Measurements from ENCODE around the gene CCDC12.

The CCDC12 gene

DNA sequence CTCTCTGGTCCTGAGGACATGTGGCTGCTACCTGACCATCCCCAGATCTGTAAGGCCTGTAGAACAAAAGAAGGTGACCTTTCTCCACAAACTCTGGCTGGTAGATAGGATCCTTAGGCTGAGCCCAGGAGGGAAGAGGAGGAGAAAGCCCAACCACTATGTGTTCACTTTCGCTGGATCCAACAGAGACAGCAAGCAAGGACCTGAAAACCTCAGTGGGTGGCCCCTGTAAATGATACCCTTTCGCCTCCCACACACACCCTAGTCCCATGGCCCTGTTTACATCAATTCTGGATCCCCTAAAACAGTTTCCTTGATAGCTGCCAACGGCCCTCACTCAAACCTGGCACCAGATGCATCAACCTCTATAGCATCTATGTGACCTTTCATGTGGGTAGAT lies 22.4 kb downstream of the CCDC12 start:
- no peak for DNase-seq

DNA sequence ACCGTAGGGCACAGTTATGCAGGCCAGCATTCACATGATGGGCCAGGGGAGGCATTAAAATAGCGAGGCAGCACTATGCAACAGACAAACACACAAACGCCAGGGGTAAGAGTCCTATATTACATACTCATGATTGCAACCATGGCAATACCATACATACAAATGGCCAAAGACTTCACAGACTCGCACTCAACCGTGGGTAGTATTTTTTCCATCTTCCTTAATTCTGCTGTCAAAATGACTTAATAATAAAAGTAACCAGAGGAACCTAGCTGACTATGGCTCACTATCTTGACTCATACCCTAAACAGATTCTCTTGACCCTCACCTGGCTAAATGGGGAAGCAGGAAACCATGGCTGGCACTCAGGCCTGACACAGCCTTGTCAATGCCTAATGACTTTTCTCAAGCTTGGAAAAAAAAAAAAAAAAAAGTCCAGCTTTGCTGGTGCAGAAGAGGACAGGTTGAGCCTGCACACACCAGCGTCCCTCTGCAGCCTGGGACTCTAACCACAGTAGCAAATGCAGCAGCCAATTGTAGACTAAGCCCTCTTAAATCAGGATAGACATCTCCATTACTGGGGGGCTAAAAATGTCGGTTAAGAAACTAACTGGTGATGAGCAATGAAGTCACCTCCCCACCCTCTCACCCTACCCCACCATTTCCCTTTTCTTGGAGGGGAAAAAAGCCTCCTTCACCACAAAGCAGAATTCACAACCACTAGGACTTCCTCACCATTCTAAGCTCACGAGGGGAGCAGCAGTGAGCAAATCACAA lies 23.1 kb downstream of the CCDC12 start:
- DNase-seq = no peak

DNA sequence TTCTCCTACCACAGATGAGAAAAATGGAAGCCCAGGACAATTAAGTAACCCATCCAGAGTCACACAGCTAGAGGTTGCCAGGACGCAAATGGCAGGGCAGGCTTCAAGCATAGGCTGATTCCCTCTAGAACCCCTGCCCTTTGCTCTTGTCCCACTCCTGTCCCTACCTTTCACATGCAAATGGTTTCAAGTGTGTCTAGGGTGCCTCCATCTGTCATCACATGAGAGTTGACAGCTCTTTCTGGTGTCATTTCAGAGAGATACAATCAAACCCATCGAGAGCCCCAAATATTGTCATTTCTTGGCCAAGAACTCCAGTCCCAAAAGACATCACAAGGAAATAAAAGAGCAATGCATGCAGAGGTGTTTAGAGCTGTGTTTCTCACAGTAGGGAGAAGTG lies 23.7 kb downstream of the CCDC12 start:
- no peak for DNase-seq

DNA sequence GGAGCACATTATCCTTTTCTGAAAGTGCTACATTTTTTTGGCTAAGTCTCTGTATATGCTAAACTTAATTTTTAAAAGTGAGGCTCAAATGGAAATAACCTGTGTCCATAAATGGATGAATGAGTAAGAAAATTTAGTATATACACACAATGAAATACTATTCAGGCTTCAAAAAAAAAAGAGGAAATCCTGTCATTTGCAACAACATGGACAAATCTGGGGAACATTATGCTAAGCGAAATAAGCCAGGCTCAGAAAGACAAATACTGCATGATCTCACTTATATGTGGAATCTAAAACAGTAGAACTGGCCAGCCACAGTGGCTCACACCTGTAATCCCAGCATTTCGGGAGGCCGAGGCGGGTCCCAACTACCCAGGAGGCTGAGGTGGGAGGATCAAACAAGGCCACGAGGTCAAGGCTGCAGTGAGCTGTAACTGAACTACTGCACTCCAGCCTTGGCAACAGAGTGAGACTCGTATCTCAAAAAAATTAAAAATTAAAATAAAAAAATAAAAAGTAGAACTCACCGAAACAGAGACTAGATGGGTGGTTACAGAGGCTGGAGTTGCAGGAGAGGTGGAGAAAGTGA lies 25.8 kb downstream of the CCDC12 start:
- no peak for DNase-seq

DNA sequence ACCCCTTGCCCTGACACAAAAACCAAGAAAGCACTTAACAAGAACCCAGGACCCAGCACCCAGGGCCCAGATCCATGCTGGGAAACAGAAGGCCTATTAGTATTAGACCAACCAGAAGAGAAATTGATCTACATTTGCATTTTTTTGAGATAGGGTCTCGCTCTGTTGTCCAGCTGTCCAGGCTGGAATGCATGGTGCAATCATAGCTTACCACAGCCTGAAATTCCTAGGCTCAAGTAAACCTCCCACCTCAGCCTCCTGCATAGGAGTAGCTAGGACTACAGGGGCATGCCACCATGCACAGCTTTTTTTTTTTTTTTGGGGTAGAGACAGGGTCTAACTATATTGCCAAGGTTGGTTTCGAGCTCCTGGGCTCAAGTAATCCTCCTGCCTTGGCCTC lies 26.4 kb downstream of the CCDC12 start:
- DNase-seq = no peak

DNA sequence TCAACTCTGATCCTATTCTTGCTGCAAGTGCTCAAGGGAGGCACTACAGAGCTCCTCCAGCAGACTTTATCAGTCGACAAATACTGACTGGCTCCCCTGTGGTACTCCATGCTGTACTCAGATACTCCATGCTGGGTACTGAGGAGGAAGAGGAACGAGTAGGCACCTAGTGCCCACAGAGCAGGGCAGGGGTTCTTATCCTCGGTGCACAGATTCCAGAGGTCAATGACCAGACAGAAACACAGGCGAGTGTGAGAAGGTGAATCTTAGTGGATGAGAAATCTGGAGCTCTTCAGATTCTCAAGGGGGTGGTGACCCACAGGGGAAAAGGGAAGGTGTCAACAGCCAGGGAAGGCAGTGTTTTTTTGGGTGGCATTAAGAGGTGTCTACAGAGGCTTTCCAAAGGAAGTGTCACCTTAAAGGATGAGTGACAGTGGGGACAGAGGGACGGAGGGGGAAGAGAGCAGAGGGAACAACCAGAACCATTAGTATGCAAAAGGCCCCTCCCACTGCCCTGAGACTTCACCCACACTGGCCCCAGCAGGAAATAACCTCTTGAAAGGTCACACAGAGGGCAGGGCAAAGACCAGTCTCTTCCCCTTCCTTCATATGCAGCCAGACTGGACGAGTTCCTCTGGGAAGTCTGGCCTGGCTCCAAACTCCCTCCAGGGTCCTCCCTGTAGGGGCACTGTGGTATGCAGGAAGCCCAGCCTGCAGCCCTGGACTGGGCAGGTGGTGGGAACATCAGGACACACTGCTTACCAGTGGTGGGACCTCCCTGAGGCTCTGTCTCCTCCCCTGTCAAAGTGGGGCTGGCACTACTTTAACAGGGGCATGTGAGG lies 27.5 kb downstream of the CCDC12 start:
- DNase-seq = no peak

DNA sequence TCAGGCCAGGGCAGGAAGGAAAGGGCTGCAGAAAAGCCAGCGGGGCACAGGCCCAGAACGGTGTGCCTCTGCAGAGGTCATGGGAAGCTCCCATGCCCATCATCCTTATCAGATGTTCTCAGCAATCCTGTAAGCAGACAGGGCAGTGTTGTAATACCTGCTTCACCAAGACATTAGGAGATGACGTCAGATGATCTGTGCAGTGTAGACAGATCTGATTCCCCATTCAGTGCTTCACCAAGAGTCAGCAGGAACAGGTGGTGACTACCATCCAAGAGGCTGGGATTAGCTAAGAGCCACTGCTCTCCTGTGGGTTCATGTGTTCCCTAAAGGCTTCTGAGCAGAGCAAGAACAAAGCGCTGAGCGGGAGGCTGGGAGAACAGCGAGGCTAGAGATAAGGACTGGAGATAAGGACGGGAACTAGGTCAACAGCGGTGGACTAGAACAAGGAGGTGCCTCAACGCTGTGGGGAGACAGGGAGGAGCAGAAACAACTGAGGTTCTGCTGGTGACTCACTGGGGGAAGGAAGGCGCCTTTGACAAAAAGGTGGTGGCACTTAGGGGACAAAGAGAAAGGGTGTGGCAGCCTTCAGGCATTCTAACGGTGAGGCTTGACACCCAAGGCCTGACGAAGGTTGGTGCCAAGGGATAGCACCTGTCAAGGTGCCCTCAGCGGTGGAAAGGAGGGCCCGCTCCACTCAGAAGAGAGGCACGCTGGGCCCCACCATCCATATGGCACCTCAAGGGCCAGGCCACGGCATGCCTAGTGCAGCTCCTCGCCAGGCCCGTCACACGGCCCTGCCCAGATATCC lies 28.4 kb downstream of the CCDC12 start:
- no peak for DNase-seq

DNA sequence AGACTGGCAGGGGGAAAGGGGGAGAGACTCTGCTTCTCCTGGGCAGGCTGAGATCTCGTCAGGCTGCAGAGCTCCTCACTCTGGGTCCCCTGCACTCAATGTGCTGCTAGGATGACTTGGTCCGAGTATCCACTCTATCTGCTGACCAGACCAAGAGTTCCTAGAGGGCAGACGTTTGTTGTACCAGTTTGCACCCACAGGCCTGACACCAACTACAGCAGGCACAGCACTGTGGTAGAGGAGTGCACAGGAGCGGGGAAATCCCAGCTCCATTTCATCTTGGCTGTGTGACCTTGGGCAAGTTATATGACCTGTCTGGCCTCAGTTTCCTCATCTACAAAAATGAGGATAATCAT lies 29.0 kb downstream of the CCDC12 start:
- DNase-seq = no peak

DNA sequence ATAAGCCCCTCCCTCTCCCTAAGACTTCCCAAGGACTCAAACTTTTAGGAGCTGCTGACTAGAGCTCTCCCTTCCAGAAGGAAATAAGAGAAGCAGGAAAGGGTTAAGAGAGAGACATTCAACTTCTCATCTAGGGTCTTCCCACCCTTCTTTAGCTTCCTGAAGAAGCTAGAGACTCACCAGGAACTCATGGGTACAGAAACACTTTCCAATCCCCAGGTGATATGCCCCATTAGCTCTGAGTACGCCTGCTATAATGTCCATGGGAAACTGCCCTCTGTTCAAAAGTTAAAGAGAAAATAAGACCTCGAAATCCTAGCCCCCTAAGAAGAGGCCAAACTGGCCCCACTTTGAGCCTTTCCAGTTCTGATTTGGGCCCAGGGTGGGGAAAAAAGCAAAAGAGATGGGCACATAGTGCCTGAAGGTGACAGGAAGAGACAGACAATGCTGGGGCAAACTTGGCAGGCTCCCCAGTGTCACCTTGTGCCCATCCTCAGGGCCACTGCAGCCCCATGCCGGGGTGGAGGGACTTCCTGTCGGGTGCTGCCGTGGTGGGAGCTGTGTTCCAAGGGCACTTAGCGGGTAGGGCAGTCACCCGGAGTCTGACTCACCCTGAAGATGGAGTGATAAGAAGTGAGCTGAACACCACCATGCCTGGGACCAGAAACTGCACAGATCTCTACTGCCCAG lies 29.5 kb downstream of the CCDC12 start:
- DNase-seq = no peak

DNA sequence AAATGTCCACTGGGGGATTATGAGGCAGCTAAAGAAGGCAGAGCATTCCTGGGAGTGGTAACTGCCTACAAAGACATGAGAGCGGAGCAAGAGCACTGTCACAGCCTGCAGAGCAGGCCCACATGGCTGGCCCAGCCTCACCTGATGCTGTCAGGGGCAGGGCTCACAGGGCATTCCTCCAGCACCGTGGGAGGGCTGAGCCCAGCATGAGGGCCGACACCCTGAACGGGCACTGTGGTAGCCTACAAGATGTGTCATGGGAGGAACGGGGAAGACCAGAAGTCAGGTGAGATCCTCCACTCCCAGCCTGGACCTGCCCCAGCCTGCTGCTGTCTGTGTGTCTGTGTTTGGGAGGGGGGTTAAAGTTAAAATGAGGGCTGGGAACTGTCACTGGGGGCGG lies 30.1 kb downstream of the CCDC12 start:
- DNase-seq = no peak

DNA sequence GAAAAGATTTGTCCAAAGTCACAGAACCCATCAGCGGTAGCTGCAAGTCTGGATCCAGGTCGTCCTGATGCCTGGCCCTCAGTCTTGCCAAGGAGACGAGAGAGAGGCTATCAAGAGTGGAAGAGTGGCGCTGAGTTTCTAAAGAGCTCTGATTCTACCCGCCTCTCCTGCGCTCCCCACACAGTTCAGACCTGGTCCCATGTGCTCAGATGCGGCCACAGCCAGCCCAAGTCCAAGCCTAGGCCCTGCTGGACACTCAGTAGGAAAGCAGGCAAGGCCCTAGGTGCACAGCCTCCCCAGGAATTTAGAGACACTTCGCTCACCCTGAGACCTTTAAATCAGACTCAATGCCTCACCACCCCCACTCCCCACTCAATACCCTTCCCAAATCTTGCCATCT lies 32.4 kb downstream of the CCDC12 start:
- no peak for DNase-seq

DNA sequence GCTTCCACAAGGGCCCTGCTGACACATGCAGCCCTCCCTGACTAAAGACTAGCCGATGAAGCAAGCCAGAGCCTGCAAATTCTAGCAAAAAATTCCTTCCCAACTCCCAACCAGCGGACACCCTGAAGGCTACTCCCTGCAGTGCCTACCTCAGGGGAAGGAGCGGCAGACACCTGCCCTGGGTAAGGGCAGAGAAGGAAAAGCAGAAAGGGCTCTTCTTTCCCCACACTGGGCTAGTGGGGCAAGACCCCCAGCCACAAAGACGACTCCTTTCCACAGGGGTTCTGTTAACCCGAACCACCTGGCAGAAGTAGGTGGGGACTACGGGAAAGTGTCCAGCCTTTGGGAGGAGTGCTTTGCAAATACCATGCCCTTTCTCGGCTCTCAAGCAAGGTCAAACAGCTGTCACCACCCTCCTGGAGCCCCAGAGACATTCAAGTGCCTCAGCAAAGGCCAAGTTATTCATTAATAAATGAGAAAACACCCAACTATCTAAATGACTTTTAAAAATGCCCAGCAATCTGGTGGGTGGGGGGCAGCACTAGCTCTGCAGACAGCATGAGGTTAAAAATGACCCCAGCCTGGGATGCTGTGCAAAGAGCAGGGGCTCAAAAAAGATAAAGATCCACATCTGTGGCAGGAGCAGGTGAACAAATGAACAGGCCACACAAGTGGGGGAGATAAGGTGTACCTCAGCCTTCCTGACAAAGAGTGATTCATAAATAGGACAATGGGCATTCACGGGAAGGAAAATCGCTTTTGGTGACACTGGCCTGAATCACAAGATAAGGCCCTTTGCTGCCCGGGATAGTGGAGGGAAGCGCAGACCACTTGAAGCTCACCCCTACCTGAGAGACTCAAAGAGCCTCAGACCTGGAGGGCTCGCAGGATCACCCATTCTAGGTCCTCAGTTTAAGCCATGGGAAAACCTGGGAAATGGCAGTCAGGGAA lies 33.0 kb downstream of the CCDC12 start:
- DNase-seq = no peak

DNA sequence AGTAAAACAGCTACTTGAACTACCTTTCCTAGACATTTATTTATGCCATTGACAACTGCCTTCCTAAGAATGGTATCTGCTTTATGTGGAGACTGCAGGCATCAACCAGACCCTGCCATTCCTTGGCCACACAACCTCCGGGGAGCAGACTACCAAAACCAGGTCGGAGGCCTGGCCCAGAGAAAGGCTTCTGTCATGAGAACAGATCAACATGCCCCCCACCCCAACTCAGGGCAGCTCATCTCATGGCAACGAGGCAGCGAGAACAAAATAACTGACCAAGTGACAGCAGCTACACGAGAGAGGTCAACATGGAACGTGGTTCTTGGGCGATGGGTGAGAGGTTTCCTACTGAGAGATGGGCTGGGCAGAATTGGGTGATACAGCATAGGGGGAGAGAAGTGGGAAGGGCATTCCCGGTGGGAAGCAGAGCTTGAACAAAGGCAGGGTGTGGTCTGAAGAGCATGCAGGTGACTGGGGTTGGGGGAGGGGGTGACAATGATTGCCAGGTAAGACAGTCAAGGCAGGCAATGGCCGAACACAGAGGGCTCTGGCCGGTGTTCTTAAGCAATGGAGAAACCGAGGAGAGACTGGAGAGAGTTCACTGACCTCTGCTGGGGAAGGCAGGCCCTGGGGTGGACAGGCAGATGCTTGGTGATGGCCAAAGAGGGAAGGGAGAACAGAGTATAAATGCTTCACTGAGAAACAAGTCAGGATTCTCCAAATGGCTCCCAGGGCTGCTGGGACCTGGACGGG lies 33.9 kb downstream of the CCDC12 start:
- DNase-seq = no peak

DNA sequence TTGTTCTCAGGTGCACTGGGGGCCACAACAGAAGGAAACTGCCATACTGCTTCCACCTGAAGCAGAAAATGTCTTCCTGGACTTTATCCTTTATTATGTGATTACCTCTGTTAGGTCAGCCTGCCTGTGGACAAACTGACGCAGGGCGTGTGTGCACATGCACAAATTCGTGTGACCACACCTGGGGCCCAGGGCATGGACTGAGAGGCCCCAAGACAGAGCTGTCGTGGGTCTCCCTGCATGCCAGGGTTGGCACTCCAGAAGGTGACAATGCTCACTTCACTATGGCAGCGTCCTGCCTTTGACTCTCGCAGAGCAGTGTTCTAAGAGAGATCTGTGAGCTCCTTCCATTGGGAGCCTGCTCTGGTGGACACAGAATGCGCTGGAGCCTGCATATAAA lies 34.5 kb downstream of the CCDC12 start:
- no peak for DNase-seq

DNA sequence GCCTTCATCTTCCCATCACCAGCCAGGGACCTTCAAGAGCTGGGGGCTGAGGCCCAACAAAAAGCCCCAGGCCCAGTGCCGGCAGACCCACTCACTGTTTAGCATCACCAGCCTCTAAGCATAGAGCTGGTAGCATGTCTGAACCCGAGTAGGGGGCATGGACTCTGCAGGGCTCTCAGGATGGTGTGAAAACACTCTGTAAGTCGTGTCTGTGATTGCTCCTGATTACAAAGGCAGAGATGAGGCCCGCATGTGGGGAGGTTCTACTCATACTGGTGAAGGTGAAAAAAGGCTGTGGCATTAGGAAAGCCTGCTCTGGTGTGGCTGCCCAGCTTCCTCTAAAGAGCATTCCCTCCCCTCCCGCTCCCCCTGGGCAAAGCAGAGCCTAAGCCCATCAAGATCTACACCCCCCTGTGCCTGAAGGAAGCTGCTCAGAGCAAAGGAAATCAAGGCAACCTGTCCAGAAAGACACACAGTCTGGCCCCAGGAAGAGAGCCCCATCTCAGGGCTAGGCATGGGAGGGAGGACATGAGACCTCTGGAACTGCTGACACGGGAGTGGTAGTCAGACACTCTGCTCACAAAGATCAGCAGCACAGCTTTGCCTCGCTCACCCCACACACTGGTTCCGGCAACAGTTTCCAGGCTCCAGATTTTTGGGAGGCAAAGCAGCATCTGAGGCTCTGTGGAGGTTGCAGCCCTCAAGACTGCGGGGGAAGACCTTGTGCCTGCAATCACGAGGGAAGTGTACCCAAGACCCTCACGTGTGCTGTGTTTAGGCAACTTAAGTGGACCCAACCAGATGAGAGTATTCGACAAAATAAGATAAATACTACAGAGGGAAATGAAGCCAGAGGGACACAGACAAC lies 36.7 kb downstream of the CCDC12 start:
- DNase-seq = no peak

DNA sequence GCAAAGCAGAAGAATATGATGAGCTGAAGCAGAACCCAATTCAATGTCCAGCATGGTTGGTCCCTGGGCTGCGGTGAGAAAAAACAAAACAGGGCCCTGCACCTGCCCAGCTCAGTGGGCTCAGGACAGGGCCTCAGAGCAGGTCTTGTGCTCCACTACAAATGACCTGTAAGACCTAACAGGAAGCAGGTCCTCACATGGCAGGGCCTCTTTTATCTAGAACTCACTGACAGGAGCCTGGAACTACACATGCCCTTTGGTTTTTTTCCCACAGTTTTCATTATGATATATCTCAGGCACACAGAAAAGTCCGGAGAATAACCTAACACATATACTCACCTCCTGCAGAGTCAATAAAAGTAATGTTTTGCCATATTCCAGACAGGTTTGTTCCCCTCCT lies 38.4 kb downstream of the CCDC12 start:
- DNase-seq = no peak

DNA sequence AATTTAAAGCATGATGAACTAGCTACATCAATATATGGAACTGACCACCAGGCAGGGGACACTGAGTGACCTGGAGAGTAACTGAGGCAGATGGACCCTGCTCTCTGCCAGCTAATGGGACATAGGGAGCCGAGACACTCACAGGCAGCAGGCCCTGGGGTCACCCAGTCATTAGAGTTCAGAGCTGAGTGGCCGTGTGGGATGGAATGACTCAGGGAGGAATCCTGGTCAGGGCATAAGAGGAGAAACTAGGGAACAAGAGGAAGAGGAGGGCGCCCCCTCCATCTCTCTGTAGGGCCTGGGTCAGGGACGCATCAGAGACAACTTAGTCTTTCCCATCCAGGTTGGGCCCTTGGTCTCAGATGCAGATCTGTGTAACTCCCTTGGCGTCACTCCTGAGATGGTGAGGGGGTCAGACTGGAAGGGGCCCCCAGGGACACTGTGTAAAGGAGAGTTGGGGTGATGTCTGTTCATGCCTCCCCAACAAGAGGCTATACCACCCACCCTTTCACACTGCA lies 39.8 kb downstream of the CCDC12 start:
- no peak for DNase-seq

DNA sequence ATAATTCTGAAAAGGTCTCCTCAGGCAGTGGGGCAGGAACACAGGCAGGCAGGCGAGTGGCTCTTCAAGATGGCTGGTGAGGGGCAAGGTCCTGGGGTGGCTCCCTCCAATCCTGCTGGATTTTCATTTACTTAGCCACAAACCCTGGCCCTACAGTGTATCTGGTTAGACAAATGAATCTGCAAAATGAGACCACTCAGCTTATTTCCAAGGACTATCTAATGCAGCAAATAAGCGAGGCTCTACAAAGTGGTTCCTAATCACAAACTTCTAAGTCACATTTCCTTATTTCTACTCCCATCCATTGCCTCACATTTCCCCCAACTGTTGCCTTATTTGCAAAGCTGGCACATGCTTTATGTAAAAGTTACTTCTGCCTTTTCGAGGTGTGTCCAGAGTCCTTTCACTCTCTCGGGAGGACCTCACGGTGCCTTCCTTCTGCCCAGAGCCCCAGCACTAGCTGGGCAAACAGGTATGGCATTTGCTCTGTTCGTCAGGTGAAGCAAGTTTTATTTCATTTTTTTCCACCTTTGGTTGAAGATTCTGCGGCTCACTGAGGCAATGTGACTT lies 40.5 kb downstream of the CCDC12 start:
- DNase-seq = no peak

Data from NCI-H446 (cell line).